GM18505 (cell line): ENCODE data around the gene CEP83.

Source experiments
- ATAC-seq: cut with Tn5 transposase; IDR thresholded peaks from one replicate; pipeline ENCODE4 v1.9.1; 2021; ENCODE audit not compliant: unreplicated experiment
- POLR2A ChIP-seq: IDR thresholded peaks from 4 replicates; pipeline ENCODE4 v1.6.1; 2011; ENCODE audit warnings: borderline replicate concordance; ENCODE audit not compliant: insufficient read depth, insufficient read length; ENCODE audit errors: extremely low read depth

Gene CEP83

DNA sequence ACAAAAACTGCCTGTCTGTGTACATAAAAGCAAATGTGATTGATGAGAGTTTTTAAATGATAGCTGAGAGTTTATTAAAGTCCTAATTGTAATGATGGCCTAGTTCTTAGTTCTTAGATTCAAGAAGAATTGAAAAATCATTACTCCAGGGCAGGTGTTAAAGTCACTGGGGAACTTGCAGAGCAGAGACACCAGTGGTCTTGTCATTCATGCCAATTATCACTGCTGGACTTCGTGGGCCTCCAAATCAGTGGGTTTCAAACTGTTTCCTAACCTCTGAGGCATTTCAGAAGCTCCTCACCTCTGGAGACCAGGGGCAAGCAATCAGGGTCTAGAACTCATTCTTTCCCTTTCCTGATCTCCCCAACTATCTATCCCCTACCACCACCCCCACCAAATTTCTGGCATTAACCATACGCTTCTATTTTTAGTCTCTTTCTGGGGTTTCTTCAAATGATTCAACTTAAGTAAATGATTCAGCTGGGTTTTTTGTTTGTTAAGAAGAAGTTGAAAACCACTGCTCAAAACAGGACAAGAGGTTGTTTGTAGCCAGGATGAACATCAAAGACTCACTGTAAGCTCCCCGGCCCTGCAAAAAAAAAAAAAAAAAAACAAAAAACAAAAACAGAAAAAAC, 80.1 kb downstream of the CEP83 start:
- ATAC-seq: no peak
- no peak for TF ChIP-seq POLR2A

DNA sequence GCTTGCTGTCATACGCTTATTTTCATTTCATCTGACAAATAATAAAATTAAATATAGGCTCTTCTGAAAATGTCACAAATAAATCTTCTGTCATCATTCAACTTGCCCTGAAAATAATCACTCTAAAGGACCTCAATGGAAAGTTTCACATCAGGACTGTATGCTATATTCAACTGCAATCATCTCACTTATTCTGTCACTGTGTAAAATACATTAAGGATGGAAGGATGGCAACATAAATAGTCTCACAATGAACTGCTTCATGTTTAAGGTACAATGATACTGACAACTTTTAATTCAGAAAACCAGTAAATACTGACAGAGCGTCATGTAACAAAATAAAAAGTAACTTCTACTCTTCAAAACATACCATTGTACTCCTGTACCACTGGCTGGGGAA, 82.1 kb downstream of the CEP83 start:
- no peak for ATAC-seq
- no peak for TF ChIP-seq POLR2A

DNA sequence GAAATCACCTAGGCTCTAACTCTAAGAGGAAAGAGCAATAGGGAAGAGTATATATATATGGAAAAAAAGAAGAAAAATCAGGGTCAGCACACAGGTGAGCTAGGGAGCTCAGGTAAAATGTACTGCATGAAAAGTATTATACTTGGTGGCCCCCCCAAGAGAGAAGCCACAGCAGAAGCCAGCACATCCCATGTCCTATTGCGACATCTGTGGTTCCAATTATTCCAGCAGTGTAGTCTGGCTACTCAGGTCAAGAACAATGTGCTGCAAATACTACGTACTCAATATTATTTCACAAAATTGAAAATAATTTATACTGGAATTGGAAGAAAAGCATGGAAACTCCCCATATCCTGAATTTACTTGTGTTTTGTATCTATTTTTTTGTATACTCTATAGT, 85.5 kb downstream of the CEP83 start:
- TF ChIP-seq POLR2A: no peak
- ATAC-seq: no peak

DNA sequence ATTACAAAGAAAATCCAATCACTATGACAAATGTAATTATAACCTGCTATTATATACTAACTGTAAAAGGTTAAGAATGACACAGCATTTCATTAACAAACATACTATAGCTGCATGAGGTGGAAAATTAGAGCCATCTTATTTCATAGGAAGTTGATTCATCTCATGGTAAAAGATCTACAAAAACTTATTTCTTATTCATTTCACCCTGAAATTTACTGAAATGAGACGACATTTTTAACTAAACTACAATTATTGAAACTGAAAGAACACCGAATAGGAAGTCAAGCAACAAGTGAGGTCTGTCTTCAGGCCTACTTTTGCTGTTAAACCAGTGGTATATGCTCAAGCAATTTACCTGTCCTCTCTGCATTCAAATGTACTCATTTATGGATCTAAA, 87.2 kb downstream of the CEP83 start:
- no peak for ATAC-seq
- TF ChIP-seq POLR2A: no peak

DNA sequence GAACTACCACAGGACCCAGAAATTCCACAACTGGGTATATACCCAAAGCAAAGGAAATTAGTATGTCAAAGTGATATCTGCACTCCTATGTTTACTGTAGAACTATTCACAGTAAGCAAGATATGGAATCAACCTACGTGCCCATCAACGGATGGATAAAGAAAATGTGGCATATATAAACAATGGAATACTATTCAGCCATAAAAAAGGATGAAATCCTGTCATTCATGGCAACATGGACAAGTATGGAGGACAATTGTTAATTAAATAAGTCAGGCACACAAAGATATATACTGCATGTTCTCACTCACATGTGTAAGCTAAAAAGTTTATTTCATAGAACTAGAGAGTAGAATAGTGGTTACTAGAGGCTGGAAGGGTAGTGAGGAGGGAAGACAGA, 97.0 kb downstream of the CEP83 start:
- no peak for ATAC-seq
- TF ChIP-seq POLR2A: no peak

DNA sequence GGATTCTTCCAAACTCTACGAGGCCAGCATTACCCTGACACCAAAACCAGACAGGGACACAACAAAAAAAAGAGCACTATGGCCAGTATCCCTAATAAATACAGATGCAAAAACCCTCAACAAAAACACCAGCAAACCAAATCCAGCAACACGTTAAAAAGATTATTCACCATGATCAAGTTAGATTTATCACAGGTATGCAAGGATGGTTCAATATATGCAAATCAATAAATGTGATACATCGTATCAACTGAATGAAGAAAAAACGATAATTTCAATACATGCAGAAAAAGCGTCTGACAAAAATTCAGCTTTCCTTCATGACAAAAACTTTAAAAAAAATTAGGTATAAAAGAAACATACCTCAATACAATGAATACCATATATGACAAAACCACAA, 99.9 kb downstream of the CEP83 start:
- no peak for ATAC-seq
- TF ChIP-seq POLR2A: no peak

DNA sequence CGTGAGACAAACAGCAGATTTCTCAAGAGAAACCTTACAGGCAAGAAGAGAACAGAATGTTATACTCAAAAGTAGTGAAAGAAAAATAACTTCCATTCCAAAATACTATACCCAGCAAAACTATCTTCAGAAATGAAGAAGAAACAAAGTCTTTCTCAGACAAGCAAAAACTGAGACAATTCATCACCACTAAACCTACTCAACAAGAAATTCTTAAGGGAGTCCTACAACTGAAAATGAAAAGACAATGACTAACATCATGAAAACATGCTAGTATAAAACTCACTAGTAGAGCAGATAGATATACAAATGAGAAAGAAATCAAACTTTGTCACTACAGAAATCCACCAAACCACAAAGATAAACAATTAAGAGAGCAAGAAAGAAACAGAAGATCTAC, 106.5 kb downstream of the CEP83 start:
- no peak for TF ChIP-seq POLR2A
- ATAC-seq: no peak

DNA sequence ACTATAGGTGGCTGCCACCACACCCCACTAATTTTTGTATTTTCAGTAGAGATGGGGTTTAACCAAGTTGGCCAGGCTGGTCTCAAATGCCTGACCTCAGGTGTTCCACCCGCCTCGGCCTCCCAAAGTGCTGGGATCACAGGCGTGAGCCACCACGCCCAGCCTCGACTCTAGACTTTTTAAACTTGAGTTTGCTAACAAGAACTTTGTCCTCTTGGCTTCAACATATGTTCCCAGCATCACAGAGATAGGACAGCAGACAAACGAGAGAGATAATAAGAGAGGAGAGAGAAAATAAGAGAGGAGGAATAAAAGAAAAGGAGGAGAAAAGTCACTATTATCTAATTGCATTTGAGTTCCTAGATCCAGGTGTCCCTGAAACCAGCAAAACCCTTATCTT, 119.1 kb downstream of the CEP83 start:
- TF ChIP-seq POLR2A: no peak
- ATAC-seq: no peak

DNA sequence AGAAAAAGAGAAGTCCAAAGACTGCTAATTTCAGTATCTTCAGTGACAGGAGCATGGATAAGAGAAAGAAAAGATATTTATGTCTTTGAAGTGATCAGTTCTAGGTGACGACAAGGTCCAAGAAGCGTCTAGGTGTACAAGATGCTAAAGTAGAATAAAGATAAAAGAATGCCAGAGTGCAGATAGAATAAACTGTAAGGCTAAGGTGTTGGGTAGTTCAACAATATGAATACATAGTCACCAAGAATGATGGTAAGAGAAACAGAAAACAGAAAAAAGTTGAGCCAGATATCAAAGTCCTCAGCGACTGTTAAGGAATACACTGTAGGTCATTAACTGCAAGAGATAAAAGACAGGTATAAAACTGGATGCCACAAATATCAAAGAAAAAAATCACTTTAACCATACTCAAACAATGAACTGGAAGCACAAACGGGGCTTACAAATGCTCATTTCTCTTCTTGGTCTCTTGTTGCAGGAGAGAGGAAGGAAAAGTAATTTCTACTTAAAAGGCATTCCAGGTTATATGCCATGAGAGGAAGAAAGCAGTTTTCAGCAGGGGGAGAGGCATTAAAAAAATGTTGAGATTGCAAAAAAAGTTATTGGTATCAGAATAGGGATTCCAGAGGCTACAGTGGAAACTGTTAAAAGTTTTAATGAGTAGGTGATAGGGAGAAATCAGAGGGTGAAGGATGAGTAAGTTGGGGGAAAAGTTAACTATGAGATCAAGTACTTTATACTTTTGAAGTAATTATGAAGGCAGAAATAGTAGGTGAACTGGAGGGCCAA, 121.5 kb downstream of the CEP83 start:
- TF ChIP-seq POLR2A: no peak
- no peak for ATAC-seq

DNA sequence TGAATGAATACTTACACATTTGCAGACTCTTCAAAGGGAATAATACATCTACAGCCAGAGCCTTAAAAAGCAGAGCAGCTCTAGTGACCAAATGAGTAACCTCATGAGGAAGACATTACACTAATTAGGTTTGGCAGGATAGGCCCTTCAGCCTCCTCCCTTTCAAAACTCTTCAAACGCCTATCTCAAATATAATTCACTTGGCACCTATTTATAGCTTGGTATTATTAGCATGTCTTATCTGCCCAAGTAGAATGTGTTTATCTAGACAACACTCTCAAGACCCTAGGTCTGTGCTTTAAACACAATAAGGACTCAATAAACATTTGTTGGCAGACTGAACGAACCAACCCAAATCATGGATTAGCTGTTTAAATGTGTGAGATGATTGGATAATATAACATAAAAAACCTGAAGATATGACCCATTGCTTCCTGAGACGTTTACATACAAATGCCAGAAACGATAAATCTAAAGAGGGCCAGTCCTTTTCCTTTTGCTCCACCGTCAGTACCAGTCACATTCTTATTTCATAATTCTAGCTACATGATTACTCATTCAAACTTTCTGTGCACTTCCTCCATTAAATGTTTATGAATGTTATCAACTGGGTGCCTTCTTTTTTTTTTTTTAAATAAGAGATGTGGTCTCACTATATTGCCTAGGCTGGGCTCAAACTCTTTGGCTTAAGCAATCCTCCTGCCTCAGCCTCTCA, 123.3 kb downstream of the CEP83 start:
- no peak for TF ChIP-seq POLR2A
- ATAC-seq: no peak

DNA sequence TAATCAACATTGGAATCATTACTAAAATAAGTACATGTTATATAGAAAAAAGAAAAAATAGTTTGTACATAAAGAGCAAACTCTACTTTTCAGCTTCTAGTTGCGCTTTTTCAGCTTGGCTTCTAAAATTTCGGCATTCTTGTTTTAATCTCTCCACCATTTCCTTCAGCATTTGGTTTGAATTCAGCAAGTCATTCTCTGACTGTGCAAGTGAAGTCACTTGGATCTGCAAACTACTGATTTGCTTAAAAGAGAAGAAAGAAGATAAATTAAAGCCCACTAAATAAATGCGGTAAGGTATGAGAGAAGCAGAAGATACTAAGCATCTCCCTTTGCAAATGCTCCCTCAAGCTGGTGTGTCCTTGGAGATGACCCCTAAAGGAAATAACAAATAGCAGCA, 126.3 kb downstream of the CEP83 start:
- no peak for ATAC-seq
- TF ChIP-seq POLR2A: no peak

DNA sequence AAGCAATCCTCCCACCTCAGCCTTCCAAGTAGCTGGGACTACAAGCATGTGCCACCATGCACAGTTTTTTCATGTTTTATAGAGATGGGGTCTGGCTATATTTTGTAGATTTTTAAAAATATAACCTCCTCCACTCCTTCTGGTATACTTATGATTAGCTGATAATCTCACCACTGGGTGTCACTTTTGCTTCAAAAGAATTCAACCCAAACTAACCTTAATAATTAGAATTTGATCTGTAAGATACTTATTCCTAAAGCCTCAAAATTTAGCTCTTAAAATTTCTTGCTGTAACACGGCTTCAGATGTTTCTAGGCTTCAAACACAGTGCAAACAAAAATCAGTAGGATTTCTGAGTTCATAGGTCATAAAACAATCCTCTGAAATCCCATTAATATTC, 130.3 kb downstream of the CEP83 start:
- ATAC-seq: no peak
- TF ChIP-seq POLR2A: no peak

DNA sequence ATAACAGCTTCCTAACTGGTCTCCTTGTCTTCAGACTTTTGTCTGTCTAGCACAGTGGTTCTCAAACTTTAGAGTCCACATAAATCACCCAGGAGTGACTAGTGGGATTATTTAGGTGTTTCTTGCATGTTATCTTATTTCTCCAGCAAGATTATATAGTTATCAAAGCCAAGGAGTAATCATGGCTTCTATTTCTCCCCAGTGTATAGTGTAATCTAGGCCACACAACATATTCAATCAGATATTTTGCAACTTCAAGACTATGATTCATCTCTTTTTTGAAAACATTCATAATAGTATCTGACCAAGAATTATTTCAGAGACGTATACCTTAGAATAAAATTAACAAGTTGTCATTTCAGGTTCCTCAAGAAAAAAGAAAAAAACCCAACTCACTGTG, 131.9 kb downstream of the CEP83 start:
- ATAC-seq: no peak
- no peak for TF ChIP-seq POLR2A

DNA sequence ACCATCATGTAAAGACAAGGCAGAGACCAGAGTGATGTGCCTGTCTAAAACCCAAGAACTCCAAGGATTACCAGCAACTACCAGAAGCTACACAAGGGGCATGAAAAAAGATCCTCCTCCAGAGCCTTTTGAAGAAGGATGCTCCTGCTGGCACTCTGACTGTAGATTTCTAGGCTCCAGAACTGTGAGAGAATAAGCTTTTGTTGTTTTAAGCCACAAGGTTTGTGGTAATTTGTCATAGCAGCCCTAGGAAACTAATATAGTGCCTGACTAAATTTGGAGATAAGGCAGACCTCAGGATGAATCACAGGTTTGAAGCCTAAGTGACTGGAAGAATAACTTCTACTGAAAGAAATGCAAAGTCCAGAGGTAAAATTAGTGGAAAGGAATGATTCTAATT, 132.9 kb downstream of the CEP83 start:
- no peak for TF ChIP-seq POLR2A
- no peak for ATAC-seq
